ENCODE results near the gene PLA1A.

PLA1A gene

DNA sequence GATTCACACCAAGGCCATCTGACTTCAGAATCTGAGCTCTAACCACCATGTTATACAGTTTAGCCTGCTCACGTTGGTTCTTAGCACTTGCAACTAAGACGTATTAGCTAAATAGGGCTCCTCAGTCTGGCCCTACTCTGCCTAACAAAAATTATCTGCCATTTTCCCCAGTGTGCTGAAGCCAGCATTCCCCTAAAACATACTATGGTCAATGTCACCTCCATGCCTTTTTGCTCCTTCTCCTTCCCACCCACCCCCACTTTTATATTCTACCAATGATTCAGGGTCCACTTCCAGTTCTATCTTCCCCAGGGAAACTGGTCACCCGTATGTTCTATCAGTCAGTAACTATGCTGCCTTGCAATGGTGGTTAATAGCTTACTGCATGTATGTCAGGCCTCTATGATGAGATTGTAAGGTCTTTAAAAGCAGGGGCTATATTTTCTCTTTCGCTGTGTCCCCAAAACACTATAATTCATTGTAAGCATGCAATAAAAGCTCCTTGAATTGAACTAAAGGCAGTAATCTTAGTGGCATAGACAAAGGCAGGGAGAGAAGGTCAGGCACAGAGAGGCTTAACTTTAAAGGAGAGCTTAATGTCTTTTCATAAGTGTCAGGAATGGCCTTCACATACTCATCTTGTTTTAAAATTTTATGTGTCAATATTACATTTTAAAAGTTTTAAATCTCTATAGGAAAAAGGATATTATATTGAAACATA lies 39.4 kb downstream of the PLA1A start:
- no peak for DNase-seq (ENCODE audit: low read depth in 2 of 2)

- DNase-seq (ENCODE audit: low read depth in 2 of 2) = no peak
These were observed 40.2 kb downstream of the PLA1A start for GRCh38 chr3:119637679-119638477.

DNA sequence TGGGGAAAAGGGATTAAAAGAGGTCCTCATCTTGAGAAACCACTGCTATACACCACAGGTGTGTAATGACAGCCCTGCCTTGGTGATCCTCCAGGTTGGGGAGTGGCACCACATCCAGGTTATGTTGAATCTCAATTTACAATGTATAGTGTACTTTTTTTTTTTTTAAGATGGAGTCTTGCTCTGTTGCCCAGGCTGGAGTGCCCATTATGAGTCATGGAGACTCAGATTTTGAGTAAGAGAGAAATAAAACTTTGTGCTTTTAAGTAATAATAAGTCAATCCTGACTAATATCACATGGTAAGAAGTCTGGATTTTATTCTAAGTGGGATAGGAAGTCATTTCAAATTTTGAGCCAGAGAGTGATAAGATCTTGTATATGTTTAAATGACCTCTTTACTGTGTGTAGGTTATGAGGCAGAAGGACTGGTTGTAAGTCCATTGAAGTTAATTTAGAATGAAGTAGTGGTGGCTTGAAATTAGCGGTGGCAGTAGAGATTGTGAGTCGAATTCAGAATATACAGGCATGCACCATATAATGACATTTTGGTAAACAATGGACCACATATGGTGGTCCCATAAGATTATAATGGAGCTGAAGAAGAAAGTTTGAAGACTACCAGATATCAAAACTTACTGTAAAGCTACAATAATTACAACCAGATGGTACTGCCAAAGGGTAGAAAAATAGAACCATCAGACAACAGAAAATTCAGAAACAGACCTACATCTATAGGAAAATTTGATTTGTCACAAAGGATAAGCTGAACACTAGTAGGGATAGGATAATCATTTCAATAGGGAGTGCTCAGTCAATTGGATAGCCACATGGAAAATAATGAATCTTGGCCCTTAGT lies 42.0 kb downstream of the PLA1A start:
- no peak for DNase-seq (ENCODE audit: low read depth in 2 of 2)

GRCh38 chr3:119641416-119641815 lies 43.7 kb downstream of the PLA1A start:
- no peak for DNase-seq (ENCODE audit: low read depth in 2 of 2)

DNA sequence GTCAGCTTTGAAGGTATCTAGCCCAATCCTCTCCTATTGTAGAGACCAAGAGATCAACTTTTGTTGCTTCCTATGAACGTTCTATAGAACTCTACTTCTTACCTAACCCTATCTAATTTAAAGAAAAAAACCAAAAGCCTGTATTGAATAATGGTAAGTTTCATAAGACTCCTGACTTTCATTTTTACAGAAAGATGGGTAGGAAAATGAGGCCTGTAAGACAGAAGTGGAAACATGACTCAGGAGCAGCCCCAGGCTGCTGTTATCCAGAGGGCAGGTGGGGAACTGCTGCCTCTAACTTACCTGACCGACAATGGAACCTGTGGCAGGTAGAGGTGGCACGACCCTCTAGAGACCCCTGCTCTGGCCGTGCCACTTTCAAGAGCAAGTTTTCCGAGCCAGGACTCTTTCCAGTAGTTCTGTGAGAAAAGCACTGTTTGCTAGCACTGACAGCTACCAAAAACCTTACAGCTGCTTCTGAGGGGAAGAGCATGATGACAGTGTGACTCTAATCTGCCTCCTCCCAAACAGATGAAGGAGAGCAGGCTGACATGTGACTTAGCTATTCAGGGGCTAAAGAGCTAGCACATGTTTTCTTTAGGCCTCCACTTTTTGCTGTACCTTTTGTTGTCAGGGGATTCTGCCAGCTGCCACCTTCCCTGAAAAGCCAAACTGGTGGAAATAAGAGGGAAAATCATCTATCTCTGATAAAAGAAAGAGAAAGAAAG lies 45.2 kb downstream of the PLA1A start:
- DNase-seq (ENCODE audit: low read depth in 2 of 2) = no peak

- DNase-seq (ENCODE audit: low read depth in 2 of 2) = no peak
These were observed 45.8 kb downstream of the PLA1A start for GRCh38 chr3:119643528-119643927.

DNA sequence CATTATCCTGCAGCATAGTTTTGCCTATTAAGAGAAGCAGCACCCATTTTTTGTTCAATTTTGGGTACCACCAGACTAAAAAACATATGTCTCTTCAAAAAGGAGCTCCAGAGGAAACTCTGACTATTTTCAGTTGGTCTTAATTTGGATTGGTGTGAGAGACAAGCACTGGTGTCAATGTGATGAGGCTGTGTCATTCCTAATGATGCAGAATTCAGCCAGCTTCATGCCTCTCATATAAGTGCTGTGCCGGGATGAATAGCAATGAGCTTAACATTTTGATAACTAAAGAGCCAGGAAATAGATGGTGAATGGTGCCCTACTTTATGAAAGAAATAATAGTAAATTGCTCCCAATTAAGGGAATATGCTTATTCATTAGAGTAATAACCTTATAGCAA lies 46.8 kb downstream of the PLA1A start:
- no peak for DNase-seq (ENCODE audit: low read depth in 2 of 2)

DNA sequence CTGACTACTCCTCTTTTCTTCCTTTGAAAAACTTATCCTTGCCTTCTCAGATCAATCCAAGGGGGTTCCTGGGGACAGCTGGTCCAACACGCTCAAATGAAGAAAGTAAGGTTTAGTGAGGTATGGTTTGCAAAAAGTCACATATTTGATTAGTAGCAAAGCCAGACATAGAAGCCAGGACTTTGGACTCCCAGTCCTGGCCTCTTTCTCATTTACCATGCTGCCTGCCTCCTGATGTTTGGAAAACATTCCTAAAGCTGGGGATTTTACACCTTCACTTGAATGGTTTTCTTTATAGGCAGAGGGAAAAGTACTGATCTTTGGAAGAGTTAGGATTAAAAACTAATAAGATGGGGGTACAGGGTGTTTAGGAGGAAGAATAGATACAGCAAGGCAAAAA lies 48.1 kb downstream of the PLA1A start:
- no peak for DNase-seq (ENCODE audit: low read depth in 2 of 2)

GRCh38 chr3:119647171-119647570 lies 49.5 kb downstream of the PLA1A start:
- DNase-seq (ENCODE audit: low read depth in 2 of 2) = no peak

- DNase-seq (ENCODE audit: low read depth in 2 of 2) = no peak
These were observed 50.3 kb downstream of the PLA1A start for GRCh38 chr3:119647843-119648575.

GRCh38 chr3:119649761-119650160 lies 52.1 kb downstream of the PLA1A start:
- DNase-seq (ENCODE audit: low read depth in 2 of 2) = no peak

DNA sequence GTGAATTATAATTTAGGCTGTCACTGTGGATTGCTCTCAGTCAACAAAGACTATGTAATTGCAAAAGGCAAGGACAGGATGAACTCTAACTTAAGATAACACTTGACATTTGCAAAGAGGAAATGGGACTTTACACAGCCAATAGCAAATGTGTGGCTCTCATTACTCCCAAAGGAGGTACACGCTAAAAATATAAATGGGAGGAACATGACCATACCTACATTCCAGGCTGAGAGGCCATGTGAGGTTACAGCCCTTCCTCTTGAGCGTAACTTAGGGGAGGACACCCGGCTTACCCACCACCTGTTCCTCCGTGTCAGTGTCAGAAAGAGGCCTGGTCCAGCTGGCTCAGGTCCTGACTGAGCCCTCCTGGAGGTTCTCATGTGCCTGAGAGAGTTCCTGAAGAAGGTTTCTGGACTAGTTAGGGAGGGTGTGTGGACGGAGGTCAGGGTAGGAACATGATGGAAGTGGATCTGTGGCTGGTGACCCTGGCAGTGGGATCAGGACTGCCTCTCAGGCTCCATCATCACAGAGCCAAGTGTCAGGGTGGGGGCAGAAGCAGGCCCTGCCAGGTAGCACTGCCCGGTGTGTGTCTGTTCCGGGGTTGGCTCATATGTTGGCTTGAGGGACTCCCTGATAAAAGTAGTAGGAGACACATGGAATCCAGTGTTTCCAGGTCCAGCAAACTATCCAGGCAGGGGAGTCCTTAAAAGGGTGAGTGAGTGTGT lies 54.8 kb downstream of the PLA1A start:
- DNase-seq (ENCODE audit: low read depth in 2 of 2) = no peak

GRCh38 chr3:119653876-119654275 lies 56.2 kb downstream of the PLA1A start:
- no peak for DNase-seq (ENCODE audit: low read depth in 2 of 2)

- DNase-seq (ENCODE audit: low read depth in 2 of 2) = no peak
These were observed 60.4 kb downstream of the PLA1A start for GRCh38 chr3:119657887-119658702.

GRCh38 chr3:119658994-119659393 lies 61.3 kb downstream of the PLA1A start:
- no peak for DNase-seq (ENCODE audit: low read depth in 2 of 2)

DNA sequence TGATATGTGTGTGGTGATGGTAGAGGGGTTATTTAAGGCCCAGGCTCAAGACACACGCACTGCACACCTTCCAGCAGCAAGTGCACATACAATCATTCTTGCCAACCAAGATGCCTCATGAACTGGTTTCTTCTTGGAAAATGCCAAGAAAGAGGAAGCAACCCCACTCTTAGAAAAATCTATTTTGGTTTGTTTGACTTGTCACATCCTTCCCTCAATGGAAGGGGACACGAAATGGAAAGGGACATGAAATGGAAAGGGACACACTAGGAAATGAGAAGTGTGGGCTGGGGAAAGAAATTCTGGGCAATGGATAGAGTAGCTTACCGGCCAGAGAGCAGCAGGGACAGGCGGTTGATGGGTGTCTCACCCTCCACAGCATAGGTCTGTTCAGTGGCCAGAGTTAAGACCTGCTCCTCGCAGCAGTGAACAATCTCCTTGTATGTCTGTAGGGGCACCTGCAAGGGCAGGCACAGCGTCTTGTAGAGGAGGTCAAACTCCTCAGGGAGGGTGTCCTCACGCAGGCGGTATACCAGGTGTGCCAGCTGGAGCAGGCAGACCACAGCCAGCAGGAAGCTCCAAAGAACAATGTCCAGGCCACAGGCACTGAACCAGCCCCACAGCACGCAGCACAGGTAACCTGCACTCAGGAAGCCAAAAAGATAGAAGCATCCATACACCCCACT lies 62.1 kb downstream of the PLA1A start:
- no peak for DNase-seq (ENCODE audit: low read depth in 2 of 2)

DNA sequence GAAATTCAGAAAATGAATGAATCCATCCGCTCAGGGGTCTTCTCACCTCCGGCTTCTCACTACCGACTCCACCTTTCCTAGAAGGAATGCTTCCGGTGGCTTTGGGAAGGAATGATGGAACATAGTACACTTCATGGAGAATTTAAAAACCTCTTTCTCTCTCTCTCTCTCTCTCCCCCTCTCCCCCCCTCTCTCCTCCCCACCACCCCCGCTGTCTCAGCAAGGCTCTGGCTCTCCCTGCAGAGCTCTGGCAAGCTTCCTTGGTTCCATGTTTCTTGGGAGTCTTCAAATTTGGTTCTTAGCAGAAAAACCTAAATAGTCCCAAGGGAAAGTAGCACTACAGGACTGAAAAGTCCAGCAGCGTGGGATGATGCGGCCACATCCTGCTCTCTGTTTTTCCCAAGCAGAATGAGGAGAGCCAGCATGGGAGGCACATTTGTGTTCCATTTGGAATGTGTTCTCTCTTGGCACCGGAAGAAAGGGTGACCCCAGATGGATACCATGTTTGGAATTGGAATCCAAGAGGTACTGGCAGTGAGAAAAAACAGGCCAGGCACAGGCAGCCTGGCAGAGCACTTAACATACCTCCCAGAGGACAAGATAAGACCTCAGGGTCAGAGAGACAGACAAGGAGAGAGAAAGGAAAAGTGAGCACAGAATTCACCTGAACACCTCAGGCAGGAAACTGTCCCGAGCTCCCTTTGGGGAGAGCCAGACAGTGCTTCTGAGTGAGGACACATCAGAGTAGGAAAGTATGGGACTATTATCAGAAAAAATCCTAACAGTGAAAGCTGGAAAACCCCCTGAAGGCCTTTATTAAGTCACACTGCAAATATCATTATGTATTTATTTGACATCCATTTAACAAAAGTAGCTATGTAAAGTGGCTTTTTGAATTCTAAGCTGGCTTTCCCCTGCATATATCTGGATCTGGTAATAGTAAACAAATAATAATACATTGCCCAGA lies 63.1 kb downstream of the PLA1A start, which contains the start of gene POPDC2:
TSS of gene POPDC2 (minus strand) at position 116 of the 967 bp plus-strand sequence. CDS start 166 bp downstream, outside the sequence.
- DNase-seq (ENCODE audit: low read depth in 2 of 2) = no peak
